Putamen (tissue), 1 donor: ENCODE data around the gene PFKL.
"Not testable (repeated sequence)": the region's sequence is repeated elsewhere in the genome, so short reads cannot be mapped to it uniquely, and the experiment has no call there.

ENCODE experiments used
- DNase-seq: peaks from one replicate; pipeline ENCODE4 v3.0.0-alpha.2; 2016; ENCODE audit warnings: low spot score

PFKL gene

DNA sequence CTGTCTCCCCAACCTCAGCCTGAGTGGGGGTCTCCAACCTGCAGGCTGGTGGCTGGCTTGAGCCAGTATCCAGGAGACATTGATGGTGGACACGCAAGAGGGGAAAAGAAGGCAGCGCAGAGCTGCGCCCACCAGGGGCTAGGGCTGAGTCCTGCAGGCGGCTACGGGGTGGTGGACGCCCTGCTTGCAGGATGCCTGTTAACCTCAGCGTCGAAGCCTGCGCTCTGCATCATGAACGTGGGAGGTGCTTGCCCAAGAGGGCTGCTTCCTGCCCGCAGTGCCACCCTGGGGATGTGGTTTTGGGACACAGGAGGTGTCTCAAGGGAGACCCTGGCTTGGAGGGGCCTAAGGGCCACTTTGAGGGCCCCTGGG lies 27.7 kb downstream of the PFKL start:
- no peak for DNase-seq

DNA sequence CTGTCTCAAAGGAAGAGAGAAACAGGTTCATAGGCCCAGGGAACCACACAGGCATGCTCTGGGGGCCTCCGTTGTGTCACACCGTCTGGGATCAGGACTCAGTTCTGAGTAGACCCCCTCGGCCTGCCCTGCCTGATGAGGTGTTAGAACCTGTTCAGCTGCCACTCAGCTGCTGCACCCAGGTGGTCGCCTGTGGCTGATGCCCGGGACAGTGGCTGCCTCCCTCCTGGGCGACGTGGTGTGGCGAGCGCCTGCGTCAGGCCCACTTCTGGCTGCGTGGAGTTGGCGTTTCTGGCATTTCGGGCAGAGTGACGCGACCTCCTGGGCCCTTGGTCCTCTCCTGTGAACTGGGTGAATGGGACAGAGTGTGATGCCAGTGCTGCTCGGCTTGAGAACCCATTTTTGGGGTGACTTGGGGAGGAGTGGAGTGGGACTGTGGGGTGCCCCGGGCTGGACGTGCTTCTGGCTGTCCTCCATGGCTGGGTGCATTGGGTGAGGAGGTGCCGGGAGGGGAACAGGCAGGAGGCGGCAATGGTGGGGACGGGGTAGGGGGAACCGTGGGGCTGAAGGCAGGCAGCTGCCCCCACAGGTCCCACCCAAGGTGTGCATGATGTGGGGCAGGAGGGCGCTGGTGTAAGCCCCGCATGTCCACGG lies 28.5 kb downstream of the PFKL start:
- no peak for DNase-seq

- DNase-seq = no peak
Observed at GRCh38 chr21:44329086-44329889, 29.4 kb downstream of the PFKL start.

DNA sequence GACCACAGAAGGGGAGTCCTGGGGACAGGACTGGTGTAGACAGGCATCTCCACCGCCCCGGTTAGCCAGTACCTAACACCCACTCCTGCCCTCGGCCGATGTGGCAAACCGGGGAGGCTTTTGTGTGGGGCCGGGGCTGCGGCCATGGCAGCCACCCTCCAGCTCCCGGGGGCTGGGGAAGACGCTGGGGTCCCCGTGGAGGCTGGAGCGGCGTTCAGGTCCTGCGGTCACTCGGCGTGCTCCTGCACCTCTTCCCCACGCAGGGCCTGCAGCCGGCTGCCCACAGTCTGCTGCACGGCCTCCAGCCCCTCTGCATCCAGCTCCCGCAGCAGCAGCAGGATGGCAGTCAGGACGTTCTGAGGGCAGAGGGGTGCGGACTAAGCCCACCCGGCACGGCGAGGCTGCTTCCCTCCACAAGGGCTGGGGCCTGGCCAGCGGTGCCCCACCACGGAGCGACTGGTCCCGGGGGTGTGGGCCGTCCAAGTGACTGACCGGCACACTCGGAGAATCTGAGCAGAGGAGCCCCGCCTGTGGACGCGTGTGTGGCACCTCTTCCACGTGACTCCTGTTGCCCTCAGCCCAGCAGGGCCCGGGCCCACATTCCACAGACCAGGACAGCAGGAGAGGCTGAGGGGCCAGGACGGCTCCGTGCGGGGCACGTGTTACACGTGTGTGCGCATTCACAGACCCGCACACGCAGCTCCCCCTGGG lies 30.3 kb downstream of the PFKL start:
- DNase-seq = no peak

- DNase-seq = no peak
Observed at GRCh38 chr21:44330698-44331097, 30.8 kb downstream of the PFKL start.

GRCh38 chr21:44331209-44331608 lies 31.4 kb downstream of the PFKL start:
- DNase-seq = no peak

DNA sequence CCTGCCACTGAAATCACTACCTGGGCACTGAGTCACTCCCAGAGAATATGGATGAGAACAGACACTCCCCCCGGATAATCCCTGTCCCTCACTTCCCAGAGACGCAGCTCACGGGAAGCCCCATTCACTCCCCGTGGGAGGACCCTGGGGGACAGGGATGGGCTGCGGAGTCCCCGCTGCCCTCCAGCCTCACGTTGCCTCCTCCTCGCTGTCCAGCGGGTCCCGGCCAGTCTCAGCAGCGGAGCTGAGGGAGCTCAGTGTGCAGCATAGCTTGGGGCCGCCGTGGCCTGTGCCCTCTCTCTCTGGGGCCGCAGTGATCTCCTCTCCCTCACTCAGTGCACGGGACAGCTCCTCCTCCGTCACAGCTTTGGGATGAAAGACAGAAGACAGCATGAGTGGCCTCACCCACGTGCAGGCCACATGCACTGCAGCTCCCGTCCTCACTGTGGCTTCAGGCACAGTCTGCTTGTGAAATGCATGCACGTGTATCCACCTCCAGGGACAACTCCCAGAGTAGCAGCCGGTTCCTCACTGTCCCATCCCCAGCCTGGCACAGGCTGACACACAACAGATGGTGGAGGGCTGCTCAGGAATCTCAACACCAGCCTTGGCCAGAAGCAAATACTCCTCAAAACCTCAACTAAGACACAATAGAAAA lies 31.9 kb downstream of the PFKL start:
- no peak for DNase-seq

DNA sequence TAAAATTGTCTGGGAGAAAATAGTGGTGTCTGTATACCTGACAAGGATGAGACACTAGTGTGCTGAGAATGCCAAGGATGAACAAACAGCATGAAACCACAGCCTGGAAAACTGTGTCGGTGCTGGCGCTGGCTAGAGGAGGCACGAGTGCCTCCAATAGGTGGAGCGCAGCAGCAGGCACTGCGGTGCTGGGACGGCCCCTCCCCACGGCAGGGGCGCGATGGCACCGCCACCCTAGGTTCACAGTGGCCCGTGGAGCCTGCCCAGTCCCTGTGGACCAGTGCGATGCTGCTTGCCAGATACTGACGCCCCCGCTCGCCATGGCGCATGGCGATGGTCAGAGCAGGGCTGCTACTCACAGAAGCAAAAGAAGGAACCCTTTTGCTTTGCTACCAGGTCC lies 32.5 kb downstream of the PFKL start:
- DNase-seq = no peak

DNA sequence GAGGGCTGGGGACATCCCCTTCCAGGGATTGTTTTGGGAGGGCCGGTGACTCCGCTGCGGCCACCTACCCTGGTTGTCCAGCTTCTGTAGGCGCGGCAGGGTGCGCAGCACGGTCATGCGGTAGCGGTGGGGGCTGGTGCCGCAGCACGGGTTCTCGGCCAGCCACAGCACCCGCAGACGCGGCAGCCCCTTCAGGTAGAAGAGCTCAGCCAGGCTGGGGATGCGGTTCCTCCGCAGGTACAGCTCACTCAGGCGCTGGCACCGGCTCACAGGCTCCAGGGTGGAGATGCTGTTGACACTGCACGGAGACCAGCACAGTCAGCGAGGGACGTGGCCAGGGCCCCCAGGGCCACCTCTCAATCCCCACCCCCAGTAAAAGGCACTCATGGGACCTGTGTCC lies 33.1 kb downstream of the PFKL start:
- no peak for DNase-seq

DNA sequence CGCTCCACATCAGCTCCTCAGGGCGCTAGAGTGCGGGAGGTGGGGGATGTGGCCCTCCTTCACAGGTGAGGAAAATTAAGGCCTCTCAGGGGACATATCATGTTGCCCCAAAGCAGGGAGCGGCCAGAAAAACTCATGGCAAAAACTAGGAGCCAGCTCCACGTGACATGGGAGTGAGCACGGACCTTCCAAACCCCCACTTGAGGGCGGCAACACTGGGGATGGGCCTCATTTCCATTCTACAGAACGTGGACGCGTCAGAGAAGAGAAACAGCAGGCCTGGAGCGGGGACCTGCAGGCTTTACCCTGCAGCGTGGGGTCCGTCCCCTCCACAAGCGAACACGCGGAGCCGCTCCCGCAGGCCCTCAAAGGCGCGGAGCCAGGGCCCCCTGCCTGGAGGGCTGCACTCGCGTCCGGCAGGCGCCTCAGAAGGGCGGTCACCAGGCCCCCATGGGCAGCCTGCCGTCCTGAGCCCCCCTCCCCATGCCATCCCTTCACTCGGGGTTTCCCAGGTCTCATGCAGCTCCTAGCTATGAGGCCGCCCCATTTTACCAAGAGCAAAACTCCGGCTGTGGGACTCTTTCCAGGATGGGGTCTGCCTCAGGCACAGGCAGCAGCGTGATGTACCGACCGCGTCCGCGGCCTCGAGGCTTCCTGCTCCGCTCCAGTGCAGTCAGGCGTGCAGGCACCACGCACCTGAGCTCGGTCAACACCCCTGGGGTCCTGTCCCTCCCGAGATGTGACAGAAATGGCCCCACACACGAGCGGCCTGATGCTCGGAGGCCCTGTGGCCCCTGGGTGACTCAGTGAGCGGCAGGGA lies 33.9 kb downstream of the PFKL start:
- DNase-seq = no peak

DNA sequence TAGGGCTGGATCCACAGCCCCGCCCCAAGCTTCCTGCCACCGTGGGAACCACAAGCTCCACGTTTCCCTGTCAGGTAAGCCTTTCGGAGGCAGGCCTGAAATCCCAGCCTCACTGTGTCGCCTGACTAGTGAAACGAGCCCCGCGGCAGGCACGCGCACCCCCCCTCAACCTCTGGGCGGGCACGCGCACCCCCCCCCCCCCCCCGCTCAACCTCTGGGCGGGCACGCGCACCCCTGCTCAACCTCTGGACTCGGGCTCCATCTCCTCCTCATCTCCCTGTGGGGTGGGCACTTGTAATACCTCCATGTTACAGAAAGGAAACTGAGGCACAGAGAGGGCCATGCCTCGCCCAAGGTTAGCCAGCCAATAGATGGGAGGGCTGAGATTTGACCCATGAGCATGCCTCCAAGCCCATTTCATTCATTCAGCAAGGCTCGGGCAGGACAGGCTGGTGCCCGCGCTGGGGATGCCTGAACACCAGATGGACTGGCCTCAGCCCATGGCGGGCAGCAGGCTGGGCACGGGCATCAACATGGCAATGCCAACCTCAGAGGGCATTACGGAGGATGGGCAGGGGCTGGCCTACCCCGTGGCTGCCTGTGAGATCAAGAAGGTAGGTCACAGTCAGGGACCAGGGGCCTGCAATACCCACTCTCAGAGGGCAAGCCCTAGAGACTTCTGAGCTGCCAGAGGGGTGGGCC lies 34.6 kb downstream of the PFKL start:
- no peak for DNase-seq

DNA sequence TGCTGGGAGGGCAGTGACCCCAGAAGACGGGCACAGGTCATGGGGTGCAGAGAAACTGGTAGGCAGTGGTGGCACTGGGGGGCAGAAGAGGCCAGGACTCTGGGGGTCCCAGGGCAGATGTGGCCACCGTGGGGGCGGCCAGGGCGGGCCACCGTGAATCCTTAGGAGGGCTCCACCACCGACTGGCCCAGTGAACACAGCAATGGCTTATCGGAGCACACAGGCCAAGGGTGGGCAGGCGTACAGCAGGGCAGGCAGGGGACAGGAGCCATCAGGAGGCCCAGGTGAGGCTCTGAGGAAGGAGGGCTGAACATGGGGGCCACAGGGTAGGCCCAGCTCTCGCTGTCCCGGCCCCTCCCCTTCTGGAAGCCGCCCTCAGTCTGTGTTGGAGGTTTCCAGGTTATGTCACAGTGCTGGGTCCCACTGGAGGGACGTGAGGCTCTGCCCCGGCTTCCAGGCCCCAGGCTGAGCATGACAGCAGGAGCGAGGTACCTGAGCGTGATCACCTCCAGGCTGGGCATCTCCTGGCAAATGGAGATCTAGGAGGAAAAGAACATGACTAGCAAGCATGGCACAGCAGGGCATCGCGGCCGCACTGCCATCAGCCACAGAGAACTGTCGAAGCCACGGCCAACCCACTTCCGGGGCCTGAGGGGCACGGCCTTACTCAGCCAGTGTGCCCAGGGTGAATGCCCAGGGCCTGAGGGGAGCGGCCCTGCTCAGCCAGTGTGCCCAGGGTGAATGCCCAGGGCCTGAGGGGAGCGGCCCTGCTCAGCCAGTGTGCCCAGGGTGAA lies 35.6 kb downstream of the PFKL start:
- no peak for DNase-seq

GRCh38 chr21:44337449-44337848 lies 37.6 kb downstream of the PFKL start:
- DNase-seq = no peak

GRCh38 chr21:44337941-44338895 lies 38.4 kb downstream of the PFKL start:
- peak; percentile 83 for DNase-seq

DNA sequence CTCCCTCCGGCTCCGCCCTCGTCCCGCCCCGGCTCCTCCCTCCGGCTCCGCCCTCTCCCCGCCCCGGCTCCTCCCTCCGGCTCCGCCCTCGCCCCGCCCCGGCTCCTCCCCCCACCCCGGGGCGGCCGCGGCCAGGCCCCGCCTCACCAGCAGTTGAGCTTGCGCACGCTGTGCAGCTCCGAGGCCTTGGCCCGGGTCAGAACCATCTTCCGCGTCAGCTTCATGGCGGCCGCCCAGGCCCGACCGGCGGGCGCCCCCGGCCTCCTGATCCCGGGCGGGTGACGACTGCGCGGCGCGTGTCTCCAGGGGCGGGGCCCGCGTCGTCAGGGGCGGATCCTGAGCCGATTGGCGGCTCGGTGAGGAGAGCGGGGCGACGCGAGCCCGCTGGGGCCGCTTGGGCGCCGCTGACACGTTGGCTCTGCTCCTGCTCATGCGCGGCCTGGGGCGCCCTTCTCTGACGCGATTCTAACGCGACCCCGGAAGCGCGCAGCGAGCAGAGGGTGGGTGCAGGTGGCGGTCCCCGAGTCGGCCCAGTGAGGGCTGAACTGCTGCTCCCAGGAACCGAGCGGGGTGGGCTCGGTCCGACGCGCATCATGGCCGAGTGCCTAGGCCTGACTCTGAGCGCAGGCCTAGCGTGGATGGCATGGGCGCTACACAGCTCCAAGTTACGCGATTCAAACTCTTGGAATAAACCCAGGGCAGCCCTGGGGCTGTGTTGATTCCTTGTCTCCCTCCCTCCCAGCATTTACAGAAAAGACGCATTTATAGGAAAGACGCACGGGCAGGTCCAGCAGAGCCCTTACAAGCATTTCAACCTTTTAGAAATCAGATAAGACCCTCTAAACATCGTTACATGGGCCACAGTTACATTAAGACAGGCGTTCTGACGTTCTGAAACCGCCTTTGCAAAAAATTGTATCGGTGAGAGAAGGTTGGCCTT lies 39.4 kb downstream of the PFKL start, which contains the start of gene CFAP410:
CFAP410 (minus strand) TSS at position 420 of the 940 bp plus-strand sequence; CDS start at position 224, 196 bp downstream.
- DNase-seq = peak; percentile 96

DNA sequence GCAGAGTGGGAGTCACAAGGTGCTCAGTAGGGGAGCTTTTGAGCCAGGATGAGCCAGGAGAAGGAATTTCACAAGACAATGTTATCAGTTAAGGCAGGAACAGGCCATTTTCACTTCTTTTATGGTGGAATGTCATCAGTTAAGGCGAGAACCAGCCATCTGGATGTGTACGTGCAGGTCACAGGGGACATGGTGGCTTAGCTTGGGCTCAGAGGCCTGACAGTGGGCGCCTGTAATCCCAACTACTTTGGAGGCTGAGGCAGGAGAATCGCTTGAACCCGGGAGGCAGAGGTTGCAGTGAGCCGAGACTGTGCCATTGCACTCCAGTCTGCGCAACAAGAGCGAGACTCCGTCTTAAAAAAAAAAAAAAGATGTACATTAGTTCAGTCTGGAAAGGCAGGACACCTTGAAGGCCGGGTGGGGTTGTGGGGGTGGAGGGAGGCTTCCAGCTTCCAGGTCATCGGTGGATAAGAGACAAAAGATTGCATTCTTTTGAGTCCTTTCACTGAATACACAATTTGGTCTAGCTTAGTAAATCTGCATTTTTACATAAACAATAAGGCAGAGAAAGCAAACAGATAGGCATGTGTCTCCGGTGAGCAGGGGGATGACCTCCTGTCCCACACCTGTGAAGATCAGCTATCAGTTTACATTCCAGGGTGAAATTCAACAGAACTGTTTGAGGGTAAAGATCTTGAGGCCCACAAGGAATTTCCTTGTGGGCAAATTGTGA lies 42.0 kb downstream of the PFKL start:
- DNase-seq = not testable (repeated sequence)

GRCh38 chr21:44342981-44343380 lies 43.1 kb downstream of the PFKL start:
- not testable (repeated sequence) for DNase-seq
